Hematopoietic multipotent progenitor cell (in vitro differentiated cells): ENCODE data around the gene SSPN. TPM values are rescaled to one million over a fixed set of nuclear protein-coding genes. Genes with fewer than 3 reads are reported as not detected.

ENCODE experiments used
- DNase-seq, 3 donors: peaks; one replicate each; pipeline ENCODE4 v3.0.0-alpha.2; 2011 to 2015; ENCODE audit warnings: low read depth in 2 of 3, low spot score in 2 of 3
- total RNA-seq: library from RNA; depleted of rRNA; stranded (reverse); fragments of >200 nt; gene quantifications from one replicate; pipeline ENCODE4 v1.2.3, GENCODE V29; 2012

Gene SSPN
- total RNA-seq, 1 donor = 5.9 TPM

- no peak for DNase-seq
Measured at GRCh38 chr12:26280869-26281268, 85.5 kb downstream of the SSPN start.

DNA sequence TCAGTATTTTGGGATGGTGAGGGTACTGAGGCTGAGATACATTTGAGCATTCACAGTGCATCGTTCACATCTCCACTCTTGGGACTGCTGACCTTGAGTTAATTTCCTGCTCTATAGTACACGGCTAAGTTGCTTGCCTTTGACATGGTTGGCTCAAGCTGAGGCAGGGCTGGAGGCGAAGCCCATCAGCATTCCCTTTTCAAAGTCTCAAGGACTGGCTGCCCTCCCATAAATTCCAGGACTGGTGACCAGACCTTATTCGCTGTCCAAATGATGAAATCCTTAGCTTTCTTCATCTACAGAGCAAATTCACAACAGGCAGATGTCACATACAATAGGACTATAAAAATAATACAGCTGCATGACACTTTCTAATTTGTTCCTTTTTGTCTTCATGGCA lies 85.9 kb downstream of the SSPN start:
- no peak for DNase-seq

GRCh38 chr12:26282339-26282940 lies 87.1 kb downstream of the SSPN start:
- DNase-seq = no peak

DNA sequence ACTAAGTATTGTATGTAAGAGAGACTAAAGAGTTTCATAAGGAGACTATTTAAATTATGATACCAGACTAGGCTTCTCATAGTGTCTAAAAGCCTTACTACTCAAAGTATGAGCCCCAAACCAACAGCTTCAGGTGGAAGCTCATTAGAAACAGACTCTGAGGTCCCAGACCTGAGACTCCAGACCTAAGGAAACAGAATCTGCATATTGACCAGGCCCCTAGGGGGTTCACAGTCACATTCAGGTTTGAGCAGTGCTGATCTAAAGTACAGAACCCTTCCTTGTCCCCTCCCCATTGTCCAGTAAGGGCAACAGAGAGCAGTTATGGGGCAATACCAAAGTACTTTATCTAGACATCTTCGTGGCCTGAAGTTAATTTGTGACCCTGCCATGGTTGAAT lies 87.7 kb downstream of the SSPN start:
- DNase-seq = no peak

DNA sequence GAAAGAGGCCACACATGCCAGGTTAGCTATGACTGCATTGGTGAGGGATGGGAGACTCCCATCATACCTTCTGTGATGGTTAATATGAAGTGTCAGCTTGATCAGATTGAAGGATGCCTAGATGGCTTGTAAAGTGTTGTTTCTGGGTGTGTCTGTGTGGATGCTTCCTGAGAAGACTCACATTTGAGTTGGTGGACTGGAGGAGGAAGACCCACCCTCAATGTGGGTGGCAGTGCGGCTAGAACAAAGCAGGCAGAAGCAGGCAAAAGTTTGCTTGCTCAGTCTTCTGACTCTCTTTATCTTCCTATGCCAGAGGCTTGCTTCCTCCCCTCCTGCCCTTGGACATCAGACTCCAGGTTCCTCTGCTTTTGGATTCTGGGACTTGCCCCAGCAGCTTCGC lies 88.2 kb downstream of the SSPN start:
- no peak for DNase-seq

DNA sequence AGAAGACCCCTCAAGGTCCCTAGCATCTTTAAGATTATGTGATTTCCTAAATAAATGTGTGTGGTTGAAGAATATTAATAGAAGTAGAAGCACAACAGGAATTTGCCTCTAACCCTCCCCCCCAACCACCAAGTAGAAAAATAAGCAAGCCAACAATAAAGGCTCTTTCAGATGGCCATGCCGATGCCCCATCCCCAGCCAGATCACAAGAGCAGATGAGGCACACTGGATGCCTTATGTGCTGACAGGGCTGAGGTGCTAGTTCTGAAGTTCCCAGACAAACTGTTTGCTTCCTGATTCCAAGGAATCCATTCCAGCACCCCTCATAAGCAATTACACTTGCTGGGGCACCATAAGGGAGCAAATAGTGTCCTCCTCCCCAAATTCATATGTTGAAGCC lies 90.0 kb downstream of the SSPN start:
- DNase-seq = no peak

DNA sequence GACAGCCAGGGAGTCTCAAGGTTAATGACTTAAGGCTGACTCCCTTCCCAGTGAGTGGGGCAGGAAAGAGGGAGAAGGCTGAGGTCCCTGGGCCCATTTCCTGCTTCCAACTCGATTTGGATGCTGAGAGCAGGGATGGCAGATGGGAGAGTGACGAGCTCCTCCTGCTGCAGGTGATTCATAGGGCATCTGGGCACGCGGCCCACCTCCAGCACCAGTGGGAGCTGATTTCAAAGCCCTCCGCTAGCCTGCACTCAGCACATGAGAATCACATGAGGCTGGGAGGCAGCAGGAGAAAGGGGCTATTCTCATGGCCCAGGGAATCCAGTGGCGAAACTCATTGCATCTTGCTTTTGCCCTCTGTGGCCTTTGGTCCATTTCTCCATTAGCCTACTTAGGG lies 90.8 kb downstream of the SSPN start:
- no peak for DNase-seq

DNA sequence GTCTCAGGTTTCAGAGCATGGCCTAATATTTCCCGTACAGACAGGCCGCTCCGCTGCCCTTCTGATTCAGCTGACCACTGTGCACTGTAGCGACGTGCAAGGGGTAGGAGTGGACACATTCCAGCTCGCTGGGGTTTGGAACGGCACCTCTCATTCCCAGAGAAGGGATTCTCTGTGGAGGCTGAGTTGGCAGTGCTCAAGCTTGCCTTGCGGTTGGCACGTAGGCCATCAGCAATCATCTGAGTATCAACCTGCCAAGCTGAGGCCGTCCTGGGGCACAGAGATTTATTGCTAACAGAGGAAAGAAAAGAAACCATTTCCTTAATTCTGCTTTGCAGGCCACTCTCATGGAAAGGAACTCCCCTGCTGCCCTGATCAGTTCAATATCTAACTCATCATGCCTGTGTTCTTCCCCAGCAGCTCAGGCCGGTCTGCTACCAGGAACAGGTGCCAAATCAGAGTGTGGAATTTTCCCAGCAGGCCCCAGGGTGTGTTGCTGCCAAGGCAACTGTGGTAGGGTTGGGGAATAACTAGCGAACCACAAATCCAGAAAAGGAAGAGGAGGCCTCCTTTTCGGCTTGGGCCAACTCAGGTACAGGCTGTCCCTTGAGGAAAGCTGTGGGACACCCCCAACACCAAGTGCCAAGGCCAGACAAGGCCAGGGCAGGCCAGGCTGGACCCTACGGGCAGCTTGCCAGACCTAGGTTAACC lies 92.5 kb downstream of the SSPN start:
- peak in 2 of 3 donors; percentile 30 to 52 for DNase-seq

DNA sequence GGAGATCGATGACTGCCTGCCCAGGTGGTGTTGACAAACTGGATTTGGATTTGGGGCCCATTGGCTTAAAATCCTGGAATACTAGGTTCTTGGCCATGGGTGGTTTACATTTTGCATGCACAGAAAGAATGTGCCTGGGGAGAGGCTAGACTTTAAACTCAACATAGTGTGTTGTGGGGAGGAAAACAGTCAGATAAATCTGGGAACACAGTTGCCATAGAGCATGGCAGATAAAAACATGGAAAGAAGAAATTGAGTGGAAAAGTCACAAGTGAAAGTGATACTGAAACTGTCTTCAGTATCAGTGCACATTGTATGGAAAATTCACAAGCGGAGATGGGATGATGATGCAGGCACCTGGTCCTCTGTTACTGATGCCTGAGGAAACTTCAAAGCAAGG lies 95.2 kb downstream of the SSPN start:
- no peak for DNase-seq

- DNase-seq = no peak
Measured at GRCh38 chr12:26292596-26292995, 97.2 kb downstream of the SSPN start.

DNA sequence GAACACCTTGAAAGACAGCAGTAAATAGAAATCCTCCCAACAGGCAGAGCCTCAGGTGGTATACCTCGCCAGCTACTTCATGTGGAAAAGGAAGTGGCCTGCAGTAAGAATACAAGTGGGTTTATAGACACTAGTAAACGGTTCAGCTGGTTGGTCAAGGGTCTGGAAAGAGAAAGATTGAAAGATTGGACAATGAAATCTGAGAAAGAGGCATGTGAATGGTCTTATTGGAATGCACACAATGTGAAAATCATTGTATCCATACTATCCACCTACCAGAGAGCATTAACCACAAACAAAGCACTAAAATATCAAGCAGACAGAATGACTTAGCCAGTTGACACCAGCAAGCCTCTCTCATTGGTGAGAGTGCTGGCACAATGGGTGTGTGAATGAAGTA lies 98.2 kb downstream of the SSPN start:
- DNase-seq = no peak

- no peak for DNase-seq
Measured at GRCh38 chr12:26295001-26295400, 99.6 kb downstream of the SSPN start.

DNA sequence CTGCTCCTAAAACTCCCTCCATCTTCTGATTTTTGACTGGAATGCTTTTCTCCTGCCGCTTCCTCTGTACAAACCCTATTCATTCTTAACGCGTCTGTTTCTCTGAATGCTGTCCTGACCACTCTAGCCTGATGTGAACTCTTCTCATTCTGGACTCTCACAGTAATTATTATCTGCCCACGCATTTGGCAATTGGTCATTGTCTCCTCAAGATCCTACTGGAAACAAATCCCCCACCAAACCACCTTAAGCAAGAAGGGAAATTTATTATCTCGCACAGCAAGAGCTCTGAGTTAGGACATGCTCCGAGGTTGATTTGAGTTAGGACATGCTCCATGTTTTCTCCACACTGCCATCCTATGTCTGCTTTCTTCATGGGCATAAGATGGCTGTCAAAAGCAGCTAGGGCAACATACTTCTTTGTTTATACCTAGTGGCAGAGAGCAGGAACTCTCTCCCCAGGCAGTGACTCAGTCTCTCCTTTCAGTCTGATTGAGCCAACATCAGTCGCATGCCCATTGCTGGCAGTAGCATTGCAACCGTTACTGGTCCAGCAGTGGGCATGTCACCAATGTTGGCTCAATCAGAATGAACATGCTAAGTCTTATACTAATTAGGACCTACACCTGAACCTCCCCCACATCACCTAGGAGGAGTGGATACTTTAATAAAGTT lies 102.2 kb downstream of the SSPN start:
- DNase-seq = no peak

DNA sequence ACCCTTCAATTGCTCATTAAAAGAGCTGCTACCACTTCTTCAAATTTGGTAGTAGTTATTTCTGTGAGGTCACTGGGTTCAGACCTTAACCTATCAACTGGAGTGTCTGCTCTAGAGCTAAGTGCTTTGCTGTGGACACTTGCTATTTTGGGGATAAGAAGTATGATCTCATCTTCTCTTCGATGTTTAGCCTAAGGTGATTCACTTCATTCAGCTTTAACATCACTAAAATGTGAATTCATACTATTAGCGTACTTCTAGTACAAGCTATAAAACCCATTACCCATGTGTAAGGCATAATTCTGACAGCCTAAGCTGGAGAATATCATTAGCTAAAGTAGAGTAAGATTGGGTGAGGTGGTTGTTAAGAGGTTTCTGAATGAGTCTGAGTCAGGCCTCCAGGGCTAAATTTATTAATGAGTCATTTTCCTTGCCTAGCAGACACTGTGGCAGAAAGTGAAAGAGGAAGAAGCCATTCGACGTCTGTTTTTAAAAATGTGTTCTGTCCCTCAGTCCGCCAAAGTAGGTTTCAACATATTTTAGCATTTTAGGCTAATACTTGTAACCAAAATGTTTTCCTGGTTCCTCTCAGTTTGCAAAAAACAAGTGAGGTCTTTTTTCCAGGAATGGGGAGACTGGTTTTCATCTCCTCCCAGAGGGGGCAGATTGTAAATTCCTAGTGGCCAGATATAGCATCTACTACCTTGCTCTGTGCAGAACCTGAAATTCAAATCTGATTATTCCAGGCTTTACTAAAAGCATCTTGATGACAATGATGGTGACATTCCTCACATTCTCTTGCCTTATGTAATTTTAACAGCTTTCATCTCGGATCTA lies 103.6 kb downstream of the SSPN start:
- peak in 2 of 3 donors; percentile 78 to 87 for DNase-seq

DNA sequence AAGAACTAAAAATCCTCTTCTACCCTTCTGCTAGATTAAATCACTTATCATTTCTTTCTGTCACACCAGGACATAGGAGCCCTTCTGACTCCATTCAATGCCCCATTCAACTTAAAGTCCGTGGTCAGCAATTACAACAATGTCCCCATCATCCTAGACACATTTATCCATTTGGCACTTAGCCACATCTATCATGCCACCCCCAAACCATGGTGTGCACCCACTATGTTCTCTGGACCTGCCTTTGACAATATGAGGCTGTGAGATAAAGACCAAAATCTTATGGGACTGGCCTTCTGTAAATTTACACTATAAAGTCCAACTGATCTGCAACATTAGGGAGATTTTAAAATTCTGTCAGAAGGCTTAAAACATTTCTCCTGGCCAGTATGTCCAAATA lies 104.4 kb downstream of the SSPN start:
- DNase-seq = no peak

Other genes starting within 250 kb of the SSPN start
- 3.8 TPM for gene RASSF8, start 236.9 kb upstream of the SSPN start, total RNA-seq
- 0.81 TPM for gene BHLHE41, start 70.5 kb upstream of the SSPN start, total RNA-seq